ENCODE measurements around the gene NRP1.

Gene NRP1

DNA sequence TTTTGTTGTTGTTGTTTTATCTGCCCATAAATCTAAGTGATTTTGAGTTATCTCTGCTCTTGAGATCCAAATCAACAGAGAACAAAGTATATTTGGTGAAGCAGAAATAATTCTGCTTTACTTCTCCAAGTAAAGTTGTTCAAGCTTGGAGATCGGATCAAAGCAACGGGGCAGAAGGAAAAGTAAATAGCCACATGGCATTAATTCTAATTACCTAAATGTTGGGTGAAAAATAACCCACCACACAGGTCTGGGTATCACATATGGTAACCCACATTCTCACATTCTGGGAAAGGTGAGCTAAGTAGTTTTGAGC lies 3.1 kb downstream of the NRP1 start:
- TF ChIP-seq, protein P1, sequence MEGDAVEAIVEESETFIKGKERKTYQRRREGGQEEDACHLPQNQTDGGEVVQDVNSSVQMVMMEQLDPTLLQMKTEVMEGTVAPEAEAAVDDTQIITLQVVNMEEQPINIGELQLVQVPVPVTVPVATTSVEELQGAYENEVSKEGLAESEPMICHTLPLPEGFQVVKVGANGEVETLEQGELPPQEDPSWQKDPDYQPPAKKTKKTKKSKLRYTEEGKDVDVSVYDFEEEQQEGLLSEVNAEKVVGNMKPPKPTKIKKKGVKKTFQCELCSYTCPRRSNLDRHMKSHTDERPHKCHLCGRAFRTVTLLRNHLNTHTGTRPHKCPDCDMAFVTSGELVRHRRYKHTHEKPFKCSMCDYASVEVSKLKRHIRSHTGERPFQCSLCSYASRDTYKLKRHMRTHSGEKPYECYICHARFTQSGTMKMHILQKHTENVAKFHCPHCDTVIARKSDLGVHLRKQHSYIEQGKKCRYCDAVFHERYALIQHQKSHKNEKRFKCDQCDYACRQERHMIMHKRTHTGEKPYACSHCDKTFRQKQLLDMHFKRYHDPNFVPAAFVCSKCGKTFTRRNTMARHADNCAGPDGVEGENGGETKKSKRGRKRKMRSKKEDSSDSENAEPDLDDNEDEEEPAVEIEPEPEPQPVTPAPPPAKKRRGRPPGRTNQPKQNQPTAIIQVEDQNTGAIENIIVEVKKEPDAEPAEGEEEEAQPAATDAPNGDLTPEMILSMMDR (IDR thresholded peaks at IDR 0.05): no peak
- no peak for DNase-seq (ENCODE audit: low spot score)
- Histone ChIP-seq H3K4me3 (peak overlapping the region; percentile 77), H3K27ac (peak overlapping the region; percentile 22 to 93)

DNA sequence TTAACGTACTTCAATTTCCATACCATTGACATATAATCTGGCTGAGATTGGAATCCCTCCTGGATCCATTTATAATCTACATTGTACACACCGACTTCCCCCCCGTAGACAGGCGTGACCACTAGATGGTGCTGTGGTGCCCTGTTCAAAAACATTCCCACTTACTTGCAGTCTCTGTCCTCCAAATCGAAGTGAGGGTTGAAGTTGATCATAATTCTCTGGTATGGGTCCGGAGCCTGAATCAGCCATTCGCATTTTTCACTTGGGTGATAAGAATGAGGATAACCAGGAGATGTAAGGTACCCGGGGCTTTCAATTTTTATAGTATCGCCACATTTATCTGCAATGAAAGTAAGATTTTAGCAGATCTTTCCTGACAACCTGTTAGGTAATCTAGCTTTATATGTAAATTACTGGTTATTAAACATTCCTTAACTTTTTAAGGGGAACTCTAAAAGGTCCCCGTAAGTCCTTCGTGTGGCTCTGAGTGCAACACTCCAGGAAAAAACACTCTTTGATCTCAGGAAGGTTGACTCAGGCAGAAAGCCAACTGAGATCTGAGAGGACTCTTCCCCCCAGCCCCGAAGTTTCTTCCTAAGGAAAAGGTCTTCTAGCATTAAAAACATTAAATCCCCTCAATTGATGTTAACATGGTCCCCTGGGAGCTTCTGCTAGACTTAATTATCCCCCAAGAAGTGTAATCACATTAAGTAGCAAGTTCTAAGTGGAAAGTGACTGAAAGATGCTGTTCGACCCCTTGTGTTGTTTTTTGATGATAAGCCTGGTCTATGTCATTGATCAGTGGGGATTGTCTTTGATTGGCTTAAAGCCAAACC lies 3.7 kb downstream of the NRP1 start:
- Histone ChIP-seq H3K4me3 (peak overlapping the region; percentile 77), H3K27ac (peak overlapping the region; percentile 22 to 93)
- TF ChIP-seq, protein P1 (IDR thresholded peaks at IDR 0.05): peak; percentile 84
- peak; percentile 83 for DNase-seq (ENCODE audit: low spot score)

DNA sequence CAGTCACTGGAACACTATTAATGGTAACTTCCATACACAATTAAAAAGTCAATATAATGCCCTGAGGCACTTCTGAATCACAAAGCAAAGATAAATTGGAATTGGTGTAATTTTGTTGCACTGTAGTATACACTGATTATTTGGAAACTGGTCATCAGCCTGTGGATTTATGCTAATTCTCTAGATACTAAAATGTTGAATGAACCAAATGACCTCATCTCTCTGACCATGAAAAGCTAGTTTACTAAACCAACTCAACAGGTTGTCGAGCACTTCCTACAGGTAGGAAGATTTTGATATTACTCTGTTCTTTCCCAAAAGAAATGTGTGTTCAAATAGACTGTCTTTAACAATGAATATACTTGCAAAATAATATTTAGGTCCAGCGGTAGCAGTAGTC lies 5.3 kb downstream of the NRP1 start:
- no peak for DNase-seq (ENCODE audit: low spot score)
- Histone ChIP-seq H3K27ac (no peak overlapping the region), H3K4me3 (no peak overlapping the region)
- TF ChIP-seq, protein P1 (IDR thresholded peaks at IDR 0.05): no peak

DNA sequence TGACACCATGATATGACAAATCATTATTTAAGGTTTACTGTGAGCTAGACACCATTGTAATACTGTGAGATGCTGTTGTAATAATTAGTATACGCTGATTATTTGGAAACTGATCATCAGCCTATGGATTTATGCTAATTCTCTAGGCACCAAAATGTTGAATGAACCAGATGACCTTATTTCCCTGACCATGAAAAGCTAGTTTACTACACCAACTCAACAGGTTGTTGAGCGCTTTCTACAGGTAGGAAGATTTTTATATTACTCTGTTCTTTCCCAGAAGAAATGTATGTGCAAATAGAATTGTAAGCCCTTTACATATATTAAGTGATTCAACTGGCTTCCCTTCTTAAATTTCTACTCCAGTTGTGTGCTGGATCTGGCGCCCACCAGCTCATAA lies 6.2 kb downstream of the NRP1 start:
- no peak overlapping the region for H3K27ac ChIP-seq
- DNase-seq (ENCODE audit: low spot score): no peak
- TF ChIP-seq, protein P1 (IDR thresholded peaks at IDR 0.05): no peak
- H3K4me3 ChIP-seq: no peak overlapping the region

DNA sequence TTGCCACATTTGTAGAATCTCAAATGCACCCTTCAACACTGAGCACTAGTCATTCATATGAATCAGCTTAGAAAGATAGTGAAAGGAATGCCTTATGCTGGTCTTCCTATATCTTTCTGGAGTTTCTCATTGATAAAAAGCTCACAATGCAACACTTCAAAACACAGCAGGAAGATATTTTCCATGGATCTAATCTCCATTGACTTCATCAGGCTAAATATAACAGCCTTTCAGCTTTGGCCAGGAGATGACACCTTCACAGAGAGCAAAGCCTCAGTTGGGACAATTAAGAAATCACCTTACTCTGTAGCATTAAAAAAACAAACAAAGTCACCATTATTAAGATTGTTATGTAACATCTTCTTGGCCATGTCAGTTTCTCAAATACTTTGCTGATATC lies 6.7 kb downstream of the NRP1 start:
- Histone ChIP-seq H3K4me3 (no peak overlapping the region), H3K27ac (no peak overlapping the region)
- no peak for DNase-seq (ENCODE audit: low spot score)
- TF ChIP-seq, protein P1 (IDR thresholded peaks at IDR 0.05): no peak

DNA sequence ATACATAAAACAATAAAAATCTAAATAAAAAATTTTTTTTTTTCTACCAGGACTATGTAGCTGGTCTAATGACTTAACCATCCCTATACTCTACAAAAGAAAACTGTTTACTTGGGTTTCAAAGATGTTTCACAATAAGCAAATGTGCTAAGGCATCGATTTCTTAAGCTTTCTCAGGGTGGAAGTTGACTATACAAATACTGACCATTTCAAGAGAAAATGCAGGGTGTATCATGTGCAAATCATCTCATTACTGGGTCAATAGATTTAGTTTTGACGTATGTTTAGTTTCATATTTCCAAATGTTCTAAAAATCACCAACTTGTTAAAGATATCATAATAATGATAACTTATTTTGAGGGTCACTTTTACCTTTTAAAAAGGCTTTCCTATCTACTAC lies 7.5 kb downstream of the NRP1 start:
- Histone ChIP-seq H3K27ac (no peak overlapping the region), H3K4me3 (no peak overlapping the region)
- TF ChIP-seq, protein P1 (IDR thresholded peaks at IDR 0.05): no peak
- DNase-seq (ENCODE audit: low spot score): no peak

DNA sequence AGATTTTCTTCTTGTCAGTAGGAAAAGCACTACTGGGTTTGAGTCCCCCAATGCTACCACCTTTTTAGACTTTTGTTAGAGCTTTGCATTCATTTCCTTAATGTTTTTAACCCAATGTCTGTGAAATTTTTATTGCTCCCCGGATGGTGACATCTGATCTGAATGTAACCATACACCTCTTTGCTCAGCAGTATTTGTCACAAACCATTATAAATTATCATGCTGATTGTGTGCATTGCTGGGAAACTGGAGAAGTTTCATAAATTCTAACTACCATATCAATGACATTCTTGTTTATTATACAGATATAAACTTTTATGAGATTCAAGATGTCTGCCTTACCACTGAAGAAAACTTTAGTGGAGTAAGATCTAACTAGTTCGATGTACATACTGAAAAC lies 8.5 kb downstream of the NRP1 start:
- no peak for DNase-seq (ENCODE audit: low spot score)
- Histone ChIP-seq H3K27ac (no peak overlapping the region), H3K4me3 (no peak overlapping the region)
- TF ChIP-seq, protein P1 (IDR thresholded peaks at IDR 0.05): no peak
